ENCODE measurements around the gene TMEM192. TPM values are rescaled to one million over a fixed set of nuclear protein-coding genes. Genes with fewer than 3 reads are reported as not detected.
"Not testable (repeated sequence)": the region's sequence is repeated elsewhere in the genome, so short reads cannot be mapped to it uniquely, and the experiment has no call there.

Gene TMEM192
- total and polyA plus RNA-seq, 5 donors = 9.4 to 23.0 (median 15.5) TPM

- no peak for DNase-seq
- no peaks in the 10 kb centered on the region for H3K4me1 ChIP-seq (ENCODE audit: control insufficient read depth, insufficient read depth, low read length)
- WGBS = 92% methylated on average over 3 of the region's 3 CpGs
- no peak overlapping the region for H3K27ac ChIP-seq (ENCODE audit: low read length)
- no peak for ATAC-seq
- intact Hi-C loops (cut with DNase I) = loop anchor here in 2 of 4 donors (10.0 kb wide), 2 partner anchors 310 to 320 kb away; no protein-coding TSS in a partner anchor
- H3K4me3 ChIP-seq (ENCODE audit: low read length) = no peak overlapping the region
- H3K9me3 ChIP-seq (ENCODE audit: control insufficient read depth, low read length) = no peaks in the 10 kb centered on the region
- H3K27me3 ChIP-seq (ENCODE audit: control insufficient read depth, insufficient read depth) = no peaks in the 10 kb centered on the region
These were observed 17.8 kb downstream of the TMEM192 start for GRCh38 chr4:165094873-165095272.

GRCh38 chr4:165092187-165092586 is 20.5 kb downstream of the TMEM192 start:
- not testable (repeated sequence) for H3K4me1 ChIP-seq (ENCODE audit: control insufficient read depth, insufficient read depth, low read length); ATAC-seq; H3K27ac ChIP-seq (ENCODE audit: low read length); H3K4me3 ChIP-seq (ENCODE audit: low read length); H3K9me3 ChIP-seq (ENCODE audit: control insufficient read depth, low read length); H3K27me3 ChIP-seq (ENCODE audit: control insufficient read depth, insufficient read depth); DNase-seq
- whole genome bisulfite sequencing = 98% methylated on average over 8 of the region's 8 CpGs
- intact Hi-C loops (cut with DNase I) = loop anchor here in 2 of 4 donors (10.0 kb wide), 2 partner anchors 307 to 317 kb away; no protein-coding TSS in a partner anchor

GRCh38 chr4:165088366-165088765 is 24.3 kb downstream of the TMEM192 start:
- Histone ChIP-seq H3K9me3 (ENCODE audit: control insufficient read depth, low read length) (no peaks in the 10 kb centered on the region), H3K27me3 (ENCODE audit: control insufficient read depth, insufficient read depth) (no peaks in the 10 kb centered on the region), H3K27ac (ENCODE audit: low read length) (no peak overlapping the region), H3K4me1 (ENCODE audit: control insufficient read depth, insufficient read depth, low read length) (no peaks in the 10 kb centered on the region), H3K4me3 (ENCODE audit: low read length) (no peak overlapping the region)
- DNase-seq (no peak), ATAC-seq (no peak)
- intact Hi-C loops (cut with DNase I) = no loop called here
- WGBS = 90% methylated on average over 3 of the region's 3 CpGs

- H3K27ac ChIP-seq (ENCODE audit: low read length) = no peak overlapping the region
- DNase-seq (no peak), ATAC-seq (no peak)
- H3K9me3 ChIP-seq (ENCODE audit: control insufficient read depth, low read length) = no peaks in the 10 kb centered on the region
- intact Hi-C loops (cut with DNase I) = no loop called here
- no peak overlapping the region for H3K4me3 ChIP-seq (ENCODE audit: low read length)
- no peaks in the 10 kb centered on the region for H3K27me3 ChIP-seq (ENCODE audit: control insufficient read depth, insufficient read depth)
- WGBS = 92% methylated on average over 2 of the region's 2 CpGs
- H3K4me1 ChIP-seq (ENCODE audit: control insufficient read depth, insufficient read depth, low read length) = no peaks in the 10 kb centered on the region
These were observed 26.7 kb downstream of the TMEM192 start for GRCh38 chr4:165085946-165086345.

GRCh38 chr4:165084787-165085186 is 27.9 kb downstream of the TMEM192 start:
- ATAC-seq; H3K27ac ChIP-seq (ENCODE audit: low read length); H3K4me1 ChIP-seq (ENCODE audit: control insufficient read depth, insufficient read depth, low read length); H3K9me3 ChIP-seq (ENCODE audit: control insufficient read depth, low read length); H3K4me3 ChIP-seq (ENCODE audit: low read length); intact Hi-C loops (cut with DNase I); DNase-seq; H3K27me3 ChIP-seq (ENCODE audit: control insufficient read depth, insufficient read depth): not testable (repeated sequence)
- 97% methylated on average over 7 of the region's 7 CpGs for WGBS

GRCh38 chr4:165079476-165079875 is 33.2 kb downstream of the TMEM192 start:
- H3K9me3 ChIP-seq (ENCODE audit: control insufficient read depth, low read length) = no peaks in the 10 kb centered on the region
- ATAC-seq (peak; percentile 48 to 55), DNase-seq (peak in 2 of 3 donors; percentile 40 to 64)
- intact Hi-C loops (cut with DNase I) = no loop called here
- H3K4me3 ChIP-seq (ENCODE audit: low read length) = no peak overlapping the region
- no peaks in the 10 kb centered on the region for H3K4me1 ChIP-seq (ENCODE audit: control insufficient read depth, insufficient read depth, low read length)
- no peaks in the 10 kb centered on the region for H3K27me3 ChIP-seq (ENCODE audit: control insufficient read depth, insufficient read depth)
- 19% methylated on average over 6 of the region's 6 CpGs for WGBS
- H3K27ac ChIP-seq (ENCODE audit: low read length) = no peak overlapping the region

GRCh38 chr4:165077034-165077578 is 35.6 kb downstream of the TMEM192 start:
- intact Hi-C loops (cut with DNase I) = no loop called here
- H3K9me3 ChIP-seq (ENCODE audit: control insufficient read depth, low read length) = no peaks in the 10 kb centered on the region

GRCh38 chr4:165073346-165073745 is 39.3 kb downstream of the TMEM192 start:
- H3K4me1 ChIP-seq (ENCODE audit: control insufficient read depth, insufficient read depth, low read length); H3K4me3 ChIP-seq (ENCODE audit: low read length); ATAC-seq; intact Hi-C loops (cut with DNase I); H3K27ac ChIP-seq (ENCODE audit: low read length); DNase-seq; H3K27me3 ChIP-seq (ENCODE audit: control insufficient read depth, insufficient read depth); H3K9me3 ChIP-seq (ENCODE audit: control insufficient read depth, low read length): not testable (repeated sequence)
- WGBS = 24% methylated on average over 11 of the region's 11 CpGs

More at GRCh38 chr4:165077034-165077578, 35.6 kb downstream of the TMEM192 start:
- no peaks in the 10 kb centered on the region for H3K4me1 ChIP-seq (ENCODE audit: control insufficient read depth, insufficient read depth, low read length)
- ATAC-seq (no peak), DNase-seq (no peak)
- WGBS = 97% methylated on average over 5 of the region's 5 CpGs
- no peak overlapping the region for H3K4me3 ChIP-seq (ENCODE audit: low read length)
- no peaks in the 10 kb centered on the region for H3K27me3 ChIP-seq (ENCODE audit: control insufficient read depth, insufficient read depth)
- H3K27ac ChIP-seq (ENCODE audit: low read length) = no peak overlapping the region

- Histone ChIP-seq H3K27ac (ENCODE audit: low read length) (no peak overlapping the region), H3K4me3 (ENCODE audit: low read length) (no peak overlapping the region), H3K4me1 (ENCODE audit: control insufficient read depth, insufficient read depth, low read length) (no peaks in the 10 kb centered on the region), H3K9me3 (ENCODE audit: control insufficient read depth, low read length) (no peaks in the 10 kb centered on the region), H3K27me3 (ENCODE audit: control insufficient read depth, insufficient read depth) (no peaks in the 10 kb centered on the region)
- DNase-seq (no peak), ATAC-seq (no peak)
- 72% methylated on average over 1 of the region's 1 CpG for WGBS
- intact Hi-C loops (cut with DNase I) = no loop called here
These were observed 42.1 kb downstream of the TMEM192 start for GRCh38 chr4:165070560-165070959.

- Histone ChIP-seq H3K4me3 (ENCODE audit: low read length) (no peak overlapping the region), H3K27ac (ENCODE audit: low read length) (no peak overlapping the region), H3K4me1 (ENCODE audit: control insufficient read depth, insufficient read depth, low read length) (no peaks in the 10 kb centered on the region), H3K9me3 (ENCODE audit: control insufficient read depth, low read length) (no peaks in the 10 kb centered on the region), H3K27me3 (ENCODE audit: control insufficient read depth, insufficient read depth) (no peaks in the 10 kb centered on the region)
- 62% methylated on average over 1 of the region's 1 CpG for WGBS
- intact Hi-C loops (cut with DNase I) = no loop called here
- DNase-seq (no peak), ATAC-seq (no peak)
These were observed 51.7 kb downstream of the TMEM192 start for GRCh38 chr4:165060938-165061337.

GRCh38 chr4:165059386-165059785 is 53.3 kb downstream of the TMEM192 start:
- DNase-seq = no peak
- H3K27me3 ChIP-seq (ENCODE audit: control insufficient read depth, insufficient read depth) = no peaks in the 10 kb centered on the region
- no peaks in the 10 kb centered on the region for H3K9me3 ChIP-seq (ENCODE audit: control insufficient read depth, low read length)
- H3K4me1 ChIP-seq (ENCODE audit: control insufficient read depth, insufficient read depth, low read length) = no peaks in the 10 kb centered on the region
- no peak overlapping the region for H3K4me3 ChIP-seq (ENCODE audit: low read length)
- WGBS = 68% methylated on average over 4 of the region's 4 CpGs
- H3K27ac ChIP-seq (ENCODE audit: low read length) = no peak overlapping the region
- no peak for ATAC-seq
- intact Hi-C loops (cut with DNase I) = no loop called here

GRCh38 chr4:165058666-165059065 is 54.0 kb downstream of the TMEM192 start:
- 41% methylated on average over 2 of the region's 2 CpGs for WGBS
- Histone ChIP-seq H3K4me3 (ENCODE audit: low read length) (no peak overlapping the region), H3K4me1 (ENCODE audit: control insufficient read depth, insufficient read depth, low read length) (no peaks in the 10 kb centered on the region), H3K9me3 (ENCODE audit: control insufficient read depth, low read length) (no peaks in the 10 kb centered on the region), H3K27me3 (ENCODE audit: control insufficient read depth, insufficient read depth) (no peaks in the 10 kb centered on the region), H3K27ac (ENCODE audit: low read length) (no peak overlapping the region)
- intact Hi-C loops (cut with DNase I) = no loop called here
- ATAC-seq (no peak), DNase-seq (no peak)
